ENCODE results near the gene SLC12A5.

Gene SLC12A5

DNA sequence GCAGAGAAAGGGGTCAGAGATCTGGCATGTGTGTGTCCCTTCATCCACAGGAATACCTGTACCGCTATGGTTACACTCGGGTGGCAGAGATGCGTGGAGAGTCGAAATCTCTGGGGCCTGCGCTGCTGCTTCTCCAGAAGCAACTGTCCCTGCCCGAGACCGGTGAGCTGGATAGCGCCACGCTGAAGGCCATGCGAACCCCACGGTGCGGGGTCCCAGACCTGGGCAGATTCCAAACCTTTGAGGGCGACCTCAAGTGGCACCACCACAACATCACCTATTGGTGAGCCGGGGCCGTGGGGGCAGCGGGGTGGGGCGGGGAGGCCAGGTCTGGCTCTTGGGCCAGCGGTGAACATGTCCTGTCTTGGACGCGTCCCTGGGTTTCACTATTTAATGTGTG, 19.2 kb upstream of the SLC12A5 start:
- H3K36me3 ChIP-seq (ENCODE audit: insufficient read depth, low read length), result no peaks in the 10 kb centered on the region
- no peaks in the 10 kb centered on the region for H3K4me1 ChIP-seq (ENCODE audit: insufficient read depth, low read length)
- peaks cover 24 to 88% of the 10 kb centered on the region in 2 donors for H3K27me3 ChIP-seq (ENCODE audit: control insufficient read depth in 1 of 2, insufficient read depth in 2 of 2, low read length in 2 of 2)
- H3K27ac ChIP-seq (ENCODE audit: low read depth, low read length), result no peak overlapping the region
- no peaks in the 10 kb centered on the region for H3K9me3 ChIP-seq (ENCODE audit: low read length)
- H3K9ac ChIP-seq (ENCODE audit: low read length), result no peak overlapping the region
- H3K4me3 ChIP-seq (ENCODE audit: low read depth in 1 of 2, low read length in 2 of 2), result no peak overlapping the region

DNA sequence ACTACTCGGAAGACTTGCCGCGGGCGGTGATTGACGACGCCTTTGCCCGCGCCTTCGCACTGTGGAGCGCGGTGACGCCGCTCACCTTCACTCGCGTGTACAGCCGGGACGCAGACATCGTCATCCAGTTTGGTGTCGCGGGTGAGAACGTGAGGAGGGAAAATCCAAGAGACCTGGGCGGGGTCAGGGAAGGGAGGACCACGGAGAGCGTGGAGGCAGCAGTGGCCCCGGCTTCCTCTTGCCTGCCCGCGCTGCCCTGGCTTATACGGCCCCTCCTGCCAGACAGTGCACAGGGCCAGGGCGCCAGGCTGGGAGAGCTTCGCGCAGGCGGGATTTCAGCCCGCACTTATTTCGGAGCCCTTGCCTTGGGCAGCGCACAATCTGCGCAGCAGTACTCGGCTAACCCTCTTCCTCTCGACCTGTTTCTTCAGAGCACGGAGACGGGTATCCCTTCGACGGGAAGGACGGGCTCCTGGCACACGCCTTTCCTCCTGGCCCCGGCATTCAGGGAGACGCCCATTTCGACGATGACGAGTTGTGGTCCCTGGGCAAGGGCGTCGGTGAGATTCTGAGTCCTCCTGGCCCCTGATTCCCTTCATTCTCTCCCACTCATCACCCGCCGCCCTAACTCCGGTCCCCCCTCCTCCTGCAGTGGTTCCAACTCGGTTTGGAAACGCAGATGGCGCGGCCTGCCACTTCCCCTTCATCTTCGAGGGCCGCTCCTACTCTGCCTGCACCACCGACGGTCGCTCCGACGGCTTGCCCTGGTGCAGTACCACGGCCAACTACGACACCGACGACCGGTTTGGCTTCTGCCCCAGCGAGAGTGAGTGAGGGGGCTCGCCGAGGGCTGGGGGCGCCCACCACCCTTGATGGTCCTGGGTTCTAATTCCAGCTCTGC, 18.3 kb upstream of the SLC12A5 start:
- no peak overlapping the region for H3K27ac ChIP-seq (ENCODE audit: low read depth, low read length)
- no peaks in the 10 kb centered on the region for H3K36me3 ChIP-seq (ENCODE audit: insufficient read depth, low read length)
- H3K9me3 ChIP-seq (ENCODE audit: low read length), result no peaks in the 10 kb centered on the region
- H3K4me1 ChIP-seq (ENCODE audit: insufficient read depth, low read length), result no peaks in the 10 kb centered on the region
- H3K4me3 ChIP-seq (ENCODE audit: low read depth in 1 of 2, low read length in 2 of 2), result no peak overlapping the region
- H3K9ac ChIP-seq (ENCODE audit: low read length), result no peak overlapping the region
- peaks cover 27 to 83% of the 10 kb centered on the region in 2 donors for H3K27me3 ChIP-seq (ENCODE audit: control insufficient read depth in 1 of 2, insufficient read depth in 2 of 2, low read length in 2 of 2)

DNA sequence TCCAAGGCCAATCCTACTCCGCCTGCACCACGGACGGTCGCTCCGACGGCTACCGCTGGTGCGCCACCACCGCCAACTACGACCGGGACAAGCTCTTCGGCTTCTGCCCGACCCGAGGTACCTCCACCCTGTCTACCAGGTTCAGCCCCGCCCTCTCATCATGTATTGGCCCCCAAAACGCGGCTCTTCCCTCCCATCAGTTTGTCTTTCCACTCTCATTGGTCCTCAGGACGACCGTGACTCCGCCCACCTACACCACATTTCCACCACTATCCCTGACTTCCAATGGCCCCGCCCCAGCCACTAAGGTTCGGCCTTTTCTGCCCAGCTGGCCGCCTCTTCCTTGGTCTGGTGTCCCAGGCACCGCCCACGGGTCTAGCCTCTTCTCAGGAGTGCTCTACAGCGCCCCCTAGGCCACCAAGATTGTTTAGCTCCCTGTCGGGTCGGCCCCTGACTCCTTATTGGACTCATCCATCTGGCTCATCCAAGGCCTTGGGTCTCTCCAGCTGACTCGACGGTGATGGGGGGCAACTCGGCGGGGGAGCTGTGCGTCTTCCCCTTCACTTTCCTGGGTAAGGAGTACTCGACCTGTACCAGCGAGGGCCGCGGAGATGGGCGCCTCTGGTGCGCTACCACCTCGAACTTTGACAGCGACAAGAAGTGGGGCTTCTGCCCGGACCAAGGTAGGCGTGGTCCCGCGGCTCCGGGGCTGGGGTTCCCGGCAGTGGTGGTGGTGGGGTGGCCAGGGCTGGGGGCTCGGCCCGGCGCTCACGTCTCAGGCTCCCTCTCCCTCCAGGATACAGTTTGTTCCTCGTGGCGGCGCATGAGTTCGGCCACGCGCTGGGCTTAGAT, 17.2 kb upstream of the SLC12A5 start:
- H3K9me3 ChIP-seq (ENCODE audit: low read length), result no peaks in the 10 kb centered on the region
- no peak overlapping the region for H3K27ac ChIP-seq (ENCODE audit: low read depth, low read length)
- no peaks in the 10 kb centered on the region for H3K4me1 ChIP-seq (ENCODE audit: insufficient read depth, low read length)
- H3K36me3 ChIP-seq (ENCODE audit: insufficient read depth, low read length), result no peaks in the 10 kb centered on the region
- H3K9ac ChIP-seq (ENCODE audit: low read length), result no peak overlapping the region
- no peak overlapping the region for H3K4me3 ChIP-seq (ENCODE audit: low read depth in 1 of 2, low read length in 2 of 2)
- peaks cover 30 to 83% of the 10 kb centered on the region in 2 donors for H3K27me3 ChIP-seq (ENCODE audit: control insufficient read depth in 1 of 2, insufficient read depth in 2 of 2, low read length in 2 of 2)

DNA sequence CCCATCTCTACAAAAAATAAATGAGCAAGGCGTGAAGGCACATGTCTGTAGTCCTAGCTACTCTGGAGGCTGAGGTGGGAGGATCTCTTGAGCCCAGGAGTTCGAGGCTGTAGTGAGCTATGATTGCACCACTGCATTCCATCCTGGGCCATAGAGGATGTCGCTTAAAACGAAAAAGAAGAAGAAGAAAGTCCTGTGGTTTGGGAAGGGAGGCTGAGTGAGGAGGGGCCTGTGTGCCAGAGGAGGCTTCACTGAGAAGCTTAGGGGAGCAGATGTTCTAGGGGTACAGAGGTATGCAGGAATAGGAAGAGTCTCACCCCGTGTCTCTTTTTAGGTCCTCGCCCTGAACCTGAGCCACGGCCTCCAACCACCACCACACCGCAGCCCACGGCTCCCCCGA, 16.1 kb upstream of the SLC12A5 start:
- Histone ChIP-seq H3K9me3 (ENCODE audit: low read length) (no peaks in the 10 kb centered on the region), H3K27me3 (ENCODE audit: control insufficient read depth in 1 of 2, insufficient read depth in 2 of 2, low read length in 2 of 2) (peaks cover 30 to 74% of the 10 kb centered on the region in 2 donors), H3K27ac (ENCODE audit: low read depth, low read length) (no peak overlapping the region), H3K9ac (ENCODE audit: low read length) (no peak overlapping the region), H3K36me3 (ENCODE audit: insufficient read depth, low read length) (no peaks in the 10 kb centered on the region), H3K4me1 (ENCODE audit: insufficient read depth, low read length) (no peaks in the 10 kb centered on the region), H3K4me3 (ENCODE audit: low read depth in 1 of 2, low read length in 2 of 2) (no peak overlapping the region)

DNA sequence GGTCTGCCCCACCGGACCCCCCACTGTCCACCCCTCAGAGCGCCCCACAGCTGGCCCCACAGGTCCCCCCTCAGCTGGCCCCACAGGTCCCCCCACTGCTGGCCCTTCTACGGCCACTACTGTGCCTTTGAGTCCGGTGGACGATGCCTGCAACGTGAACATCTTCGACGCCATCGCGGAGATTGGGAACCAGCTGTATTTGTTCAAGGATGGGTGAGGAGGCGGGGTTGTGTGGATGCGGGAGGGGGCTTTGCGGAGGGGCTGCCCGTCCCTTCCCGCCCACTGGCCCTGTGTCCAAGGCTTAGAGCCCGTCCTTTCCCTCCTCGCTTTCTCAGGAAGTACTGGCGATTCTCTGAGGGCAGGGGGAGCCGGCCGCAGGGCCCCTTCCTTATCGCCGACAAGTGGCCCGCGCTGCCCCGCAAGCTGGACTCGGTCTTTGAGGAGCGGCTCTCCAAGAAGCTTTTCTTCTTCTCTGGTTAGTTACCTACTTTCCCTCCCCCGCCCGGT, 15.6 kb upstream of the SLC12A5 start:
- no peak overlapping the region for H3K4me3 ChIP-seq (ENCODE audit: low read depth in 1 of 2, low read length in 2 of 2)
- no peaks in the 10 kb centered on the region for H3K9me3 ChIP-seq (ENCODE audit: low read length)
- H3K9ac ChIP-seq (ENCODE audit: low read length), result no peak overlapping the region
- H3K36me3 ChIP-seq (ENCODE audit: insufficient read depth, low read length), result no peaks in the 10 kb centered on the region
- no peaks in the 10 kb centered on the region for H3K4me1 ChIP-seq (ENCODE audit: insufficient read depth, low read length)
- no peak overlapping the region for H3K27ac ChIP-seq (ENCODE audit: low read depth, low read length)
- peaks cover 30 to 73% of the 10 kb centered on the region in 2 donors for H3K27me3 ChIP-seq (ENCODE audit: control insufficient read depth in 1 of 2, insufficient read depth in 2 of 2, low read length in 2 of 2)

DNA sequence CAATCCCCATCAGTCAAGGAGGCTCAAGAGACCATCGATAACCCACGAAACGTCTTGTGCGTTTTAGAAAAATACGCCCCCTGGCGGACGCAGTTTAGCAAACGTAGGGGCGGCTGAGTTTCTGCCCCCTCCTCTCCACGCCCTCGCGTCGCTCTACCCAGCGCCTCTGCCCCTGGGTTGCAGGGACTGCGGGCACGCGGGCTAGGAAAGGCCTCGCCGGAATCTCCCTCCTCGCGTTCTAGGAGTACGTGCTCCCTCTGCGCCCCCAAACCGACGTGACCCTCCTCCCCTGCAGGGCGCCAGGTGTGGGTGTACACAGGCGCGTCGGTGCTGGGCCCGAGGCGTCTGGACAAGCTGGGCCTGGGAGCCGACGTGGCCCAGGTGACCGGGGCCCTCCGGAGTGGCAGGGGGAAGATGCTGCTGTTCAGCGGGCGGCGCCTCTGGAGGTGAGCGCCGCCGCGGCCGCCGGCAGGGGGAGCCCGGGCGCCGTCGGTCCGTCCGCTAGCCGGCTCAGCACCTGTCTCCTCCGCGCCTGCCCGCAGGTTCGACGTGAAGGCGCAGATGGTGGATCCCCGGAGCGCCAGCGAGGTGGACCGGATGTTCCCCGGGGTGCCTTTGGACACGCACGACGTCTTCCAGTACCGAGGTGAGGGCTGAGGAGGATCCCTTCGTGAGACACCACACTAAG, 15.0 kb upstream of the SLC12A5 start:
- no peaks in the 10 kb centered on the region for H3K9me3 ChIP-seq (ENCODE audit: low read length)
- H3K4me1 ChIP-seq (ENCODE audit: insufficient read depth, low read length), result no peaks in the 10 kb centered on the region
- no peak overlapping the region for H3K9ac ChIP-seq (ENCODE audit: low read length)
- no peak overlapping the region for H3K27ac ChIP-seq (ENCODE audit: low read depth, low read length)
- H3K36me3 ChIP-seq (ENCODE audit: insufficient read depth, low read length), result no peaks in the 10 kb centered on the region
- peaks cover 33 to 70% of the 10 kb centered on the region in 2 donors for H3K27me3 ChIP-seq (ENCODE audit: control insufficient read depth in 1 of 2, insufficient read depth in 2 of 2, low read length in 2 of 2)
- no peak overlapping the region for H3K4me3 ChIP-seq (ENCODE audit: low read depth in 1 of 2, low read length in 2 of 2)

DNA sequence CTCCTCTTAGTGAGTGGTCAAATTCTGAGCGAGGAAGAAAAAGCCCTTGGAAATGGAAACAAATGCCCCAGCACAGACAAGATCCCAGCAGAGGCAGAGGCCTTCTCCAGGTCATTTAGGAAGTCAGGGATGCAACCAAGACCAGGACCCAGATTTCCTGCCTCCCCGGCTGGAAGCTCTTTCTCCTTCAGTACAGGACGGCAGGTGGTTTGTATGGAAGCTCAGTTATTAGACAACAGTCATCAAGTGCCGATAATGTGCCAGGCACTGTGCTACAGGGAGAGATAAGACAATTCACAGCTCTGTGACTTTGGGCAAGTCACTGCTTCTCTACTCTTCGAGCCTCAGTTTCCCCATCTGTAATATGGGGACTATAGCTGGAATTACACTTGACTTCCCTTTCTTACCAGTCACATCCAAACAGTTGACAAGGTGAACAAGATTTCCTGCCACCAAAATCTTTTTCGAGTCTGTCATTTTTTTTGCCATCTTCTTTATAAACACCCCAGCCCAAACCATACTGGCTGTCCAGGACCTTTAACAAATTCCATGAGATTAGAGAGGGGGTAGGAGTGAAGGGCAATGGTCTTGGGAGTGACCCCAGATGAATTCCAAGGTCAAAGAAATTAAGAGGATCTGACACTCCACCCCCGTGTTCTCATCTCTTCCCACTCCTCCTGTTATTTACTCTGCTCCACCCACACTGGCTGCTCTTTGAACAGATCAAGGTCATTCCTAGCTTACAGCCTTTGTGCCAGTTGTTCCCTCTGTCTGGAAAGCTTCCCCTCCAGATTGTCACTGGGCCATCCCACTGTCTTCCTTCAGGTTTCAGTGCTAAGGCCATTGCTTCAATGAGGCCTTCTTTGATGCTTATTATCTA, 14.3 kb upstream of the SLC12A5 start:
- H3K36me3 ChIP-seq (ENCODE audit: insufficient read depth, low read length), result no peaks in the 10 kb centered on the region
- no peak overlapping the region for H3K9ac ChIP-seq (ENCODE audit: low read length)
- H3K27me3 ChIP-seq (ENCODE audit: control insufficient read depth in 1 of 2, insufficient read depth in 2 of 2, low read length in 2 of 2), result peaks cover 33 to 62% of the 10 kb centered on the region in 2 donors
- H3K27ac ChIP-seq (ENCODE audit: low read depth, low read length), result no peak overlapping the region
- no peaks in the 10 kb centered on the region for H3K9me3 ChIP-seq (ENCODE audit: low read length)
- no peak overlapping the region for H3K4me3 ChIP-seq (ENCODE audit: low read depth in 1 of 2, low read length in 2 of 2)
- no peaks in the 10 kb centered on the region for H3K4me1 ChIP-seq (ENCODE audit: insufficient read depth, low read length)

DNA sequence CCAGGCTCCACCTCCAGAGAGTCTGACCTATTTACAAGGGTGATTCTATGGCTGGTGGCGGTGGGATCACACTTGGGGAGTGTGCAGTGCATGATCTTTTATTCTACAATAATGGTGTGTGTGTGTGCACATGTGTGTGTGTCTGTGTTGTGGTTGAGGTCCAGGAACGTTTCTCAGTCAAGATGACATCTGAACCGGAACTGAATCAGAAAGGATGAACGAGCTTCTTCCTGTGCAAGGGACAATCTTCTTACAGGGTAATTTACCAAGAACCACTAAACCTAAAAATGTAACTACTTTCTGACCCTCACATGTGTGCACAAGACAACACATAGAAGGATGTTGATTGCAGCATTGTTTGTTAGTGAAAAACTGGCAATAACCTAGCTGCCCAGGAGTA, 11.7 kb upstream of the SLC12A5 start:
- Histone ChIP-seq H3K36me3 (ENCODE audit: insufficient read depth, low read length) (no peaks in the 10 kb centered on the region), H3K4me3 (ENCODE audit: low read depth in 1 of 2, low read length in 2 of 2) (no peak overlapping the region), H3K9me3 (ENCODE audit: low read length) (no peaks in the 10 kb centered on the region), H3K4me1 (ENCODE audit: insufficient read depth, low read length) (no peaks in the 10 kb centered on the region), H3K27me3 (ENCODE audit: control insufficient read depth in 1 of 2, insufficient read depth in 2 of 2, low read length in 2 of 2) (peaks cover 21 to 58% of the 10 kb centered on the region in 2 donors), H3K27ac (ENCODE audit: low read depth, low read length) (no peak overlapping the region), H3K9ac (ENCODE audit: low read length) (no peak overlapping the region)

DNA sequence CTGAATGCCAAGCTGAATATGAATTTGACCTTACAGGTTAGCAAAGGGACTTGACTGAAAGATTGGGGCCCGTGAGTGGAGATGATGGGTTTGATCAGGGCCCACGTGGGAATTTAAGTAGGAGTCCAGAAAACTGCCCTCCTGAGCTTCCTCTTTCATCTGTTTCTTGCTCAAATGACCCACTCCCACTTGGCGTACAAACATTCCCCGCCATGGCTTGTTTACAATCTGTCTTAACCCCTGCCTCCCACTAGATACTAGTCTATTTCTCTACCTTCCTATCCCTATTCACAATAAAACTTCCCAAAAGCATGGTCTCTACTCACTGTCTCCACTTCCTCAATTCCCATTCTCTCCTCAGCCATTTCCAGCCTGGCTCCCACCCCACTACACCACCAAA, 10.9 kb upstream of the SLC12A5 start:
- H3K4me3 ChIP-seq (ENCODE audit: low read depth in 1 of 2, low read length in 2 of 2), result no peak overlapping the region
- H3K27me3 ChIP-seq (ENCODE audit: control insufficient read depth in 1 of 2, insufficient read depth in 2 of 2, low read length in 2 of 2), result peaks cover 21 to 53% of the 10 kb centered on the region in 2 donors
- H3K4me1 ChIP-seq (ENCODE audit: insufficient read depth, low read length), result no peaks in the 10 kb centered on the region
- no peaks in the 10 kb centered on the region for H3K9me3 ChIP-seq (ENCODE audit: low read length)
- no peak overlapping the region for H3K9ac ChIP-seq (ENCODE audit: low read length)
- H3K36me3 ChIP-seq (ENCODE audit: insufficient read depth, low read length), result no peaks in the 10 kb centered on the region
- H3K27ac ChIP-seq (ENCODE audit: low read depth, low read length), result no peak overlapping the region

DNA sequence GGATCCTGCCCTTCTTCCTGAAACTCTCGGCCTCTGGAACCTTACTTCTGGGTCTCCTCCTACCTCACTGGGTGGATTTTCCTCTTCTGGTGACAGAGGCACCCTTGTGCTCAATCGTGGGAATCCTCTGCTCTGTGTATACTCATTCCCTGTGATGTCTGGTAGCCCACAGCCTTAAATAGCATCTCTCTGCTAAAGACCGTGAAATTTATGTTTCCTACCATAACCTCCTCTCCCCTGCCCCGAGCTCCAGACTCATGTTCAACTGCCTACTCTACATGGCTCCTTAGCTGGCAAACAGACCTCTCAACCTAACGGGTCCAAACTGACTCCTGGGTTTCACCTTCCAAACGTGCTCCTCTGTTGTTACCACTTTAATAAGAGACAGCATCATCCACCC, 10.4 kb upstream of the SLC12A5 start:
- Histone ChIP-seq H3K4me3 (ENCODE audit: low read depth in 1 of 2, low read length in 2 of 2) (no peak overlapping the region), H3K9me3 (ENCODE audit: low read length) (no peaks in the 10 kb centered on the region), H3K27ac (ENCODE audit: low read depth, low read length) (no peak overlapping the region), H3K36me3 (ENCODE audit: insufficient read depth, low read length) (no peaks in the 10 kb centered on the region), H3K9ac (ENCODE audit: low read length) (no peak overlapping the region), H3K4me1 (ENCODE audit: insufficient read depth, low read length) (no peaks in the 10 kb centered on the region), H3K27me3 (ENCODE audit: control insufficient read depth in 1 of 2, insufficient read depth in 2 of 2, low read length in 2 of 2) (peaks cover 21 to 53% of the 10 kb centered on the region in 2 donors)

All from muscle layer of colon (tissue), 2 donors.